Measurements from ENCODE around the gene POR. TPM values are rescaled to one million over a fixed set of nuclear protein-coding genes. Genes with fewer than 3 reads are reported as not detected.

POR gene
- total and polyA plus RNA-seq, 2 of the 13 experiments (the other 11 are each of a cell fraction or from before 2014, with no cell fraction given), result 145 to 266 TPM

DNA sequence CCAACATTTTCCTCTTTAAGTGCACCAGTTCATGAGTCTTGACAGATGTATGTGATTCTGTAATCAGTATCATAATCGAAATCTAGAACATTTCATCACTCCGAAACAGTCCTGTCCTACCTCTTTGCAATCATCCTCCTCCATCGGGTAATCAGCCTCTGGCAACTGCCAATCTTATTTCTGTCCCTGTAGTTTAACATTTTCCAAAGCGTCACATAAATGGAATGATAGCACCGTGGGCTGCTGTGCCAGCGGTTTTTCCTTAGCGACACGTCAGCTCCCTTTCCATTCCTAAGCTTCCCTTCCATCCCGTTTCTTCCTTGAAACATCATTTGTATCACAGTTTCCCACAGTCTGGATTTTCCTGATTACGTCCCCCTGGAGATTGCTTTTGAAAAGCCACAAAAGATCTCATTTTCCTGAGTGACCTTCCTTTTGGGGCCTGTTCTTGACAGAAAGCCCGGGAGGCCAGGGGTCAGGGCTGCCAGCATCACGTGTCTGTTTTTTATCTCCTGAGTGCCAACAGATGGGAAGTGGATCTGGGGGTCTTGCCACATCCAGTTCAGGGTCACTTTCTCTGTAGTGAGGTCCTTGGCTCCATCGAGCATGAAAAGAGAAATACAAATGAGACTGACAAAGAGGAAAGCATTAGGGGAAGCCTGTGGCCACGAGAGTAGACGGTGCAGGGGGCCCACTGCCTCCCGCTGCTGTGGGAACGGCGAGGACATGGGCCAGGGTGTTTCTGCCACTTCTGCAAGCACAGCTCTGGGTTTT is 47.8 kb downstream of the POR start (continued):
- TF ChIP-seq, protein P1, sequence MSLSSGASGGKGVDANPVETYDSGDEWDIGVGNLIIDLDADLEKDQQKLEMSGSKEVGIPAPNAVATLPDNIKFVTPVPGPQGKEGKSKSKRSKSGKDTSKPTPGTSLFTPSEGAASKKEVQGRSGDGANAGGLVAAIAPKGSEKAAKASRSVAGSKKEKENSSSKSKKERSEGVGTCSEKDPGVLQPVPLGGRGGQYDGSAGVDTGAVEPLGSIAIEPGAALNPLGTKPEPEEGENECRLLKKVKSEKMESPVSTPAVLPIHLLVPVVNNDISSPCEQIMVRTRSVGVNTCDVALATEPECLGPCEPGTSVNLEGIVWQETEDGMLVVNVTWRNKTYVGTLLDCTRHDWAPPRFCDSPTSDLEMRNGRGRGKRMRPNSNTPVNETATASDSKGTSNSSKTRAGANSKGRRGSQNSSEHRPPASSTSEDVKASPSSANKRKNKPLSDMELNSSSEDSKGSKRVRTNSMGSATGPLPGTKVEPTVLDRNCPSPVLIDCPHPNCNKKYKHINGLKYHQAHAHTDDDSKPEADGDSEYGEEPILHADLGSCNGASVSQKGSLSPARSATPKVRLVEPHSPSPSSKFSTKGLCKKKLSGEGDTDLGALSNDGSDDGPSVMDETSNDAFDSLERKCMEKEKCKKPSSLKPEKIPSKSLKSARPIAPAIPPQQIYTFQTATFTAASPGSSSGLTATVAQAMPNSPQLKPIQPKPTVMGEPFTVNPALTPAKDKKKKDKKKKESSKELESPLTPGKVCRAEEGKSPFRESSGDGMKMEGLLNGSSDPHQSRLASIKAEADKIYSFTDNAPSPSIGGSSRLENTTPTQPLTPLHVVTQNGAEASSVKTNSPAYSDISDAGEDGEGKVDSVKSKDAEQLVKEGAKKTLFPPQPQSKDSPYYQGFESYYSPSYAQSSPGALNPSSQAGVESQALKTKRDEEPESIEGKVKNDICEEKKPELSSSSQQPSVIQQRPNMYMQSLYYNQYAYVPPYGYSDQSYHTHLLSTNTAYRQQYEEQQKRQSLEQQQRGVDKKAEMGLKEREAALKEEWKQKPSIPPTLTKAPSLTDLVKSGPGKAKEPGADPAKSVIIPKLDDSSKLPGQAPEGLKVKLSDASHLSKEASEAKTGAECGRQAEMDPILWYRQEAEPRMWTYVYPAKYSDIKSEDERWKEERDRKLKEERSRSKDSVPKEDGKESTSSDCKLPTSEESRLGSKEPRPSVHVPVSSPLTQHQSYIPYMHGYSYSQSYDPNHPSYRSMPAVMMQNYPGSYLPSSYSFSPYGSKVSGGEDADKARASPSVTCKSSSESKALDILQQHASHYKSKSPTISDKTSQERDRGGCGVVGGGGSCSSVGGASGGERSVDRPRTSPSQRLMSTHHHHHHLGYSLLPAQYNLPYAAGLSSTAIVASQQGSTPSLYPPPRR (CRISPR knock-in tag; IDR thresholded peaks at IDR 0.05; ENCODE audit: borderline replicate concordance), result peak; percentile 79; the same call in 1 of the 2 replicates
- TF ChIP-seq ZNF331 (CRISPR knock-in tag; IDR thresholded peaks at IDR 0.05) (no peak), ZNF776 (CRISPR knock-in tag; IDR thresholded peaks at IDR 0.05) (no peak), REXO4 (CRISPR knock-in tag; IDR thresholded peaks at IDR 0.05; ENCODE audit: borderline replicate concordance) (no peak), PAWR (CRISPR knock-in tag; IDR thresholded peaks at IDR 0.05; ENCODE audit: borderline replicate concordance) (no peak), NR1H2 (CRISPR knock-in tag; IDR thresholded peaks at IDR 0.05; ENCODE audit: borderline replicate concordance, low read depth) (no peak), ZNF547 (CRISPR knock-in tag; IDR thresholded peaks at IDR 0.05) (no peak), FOXA1 (IDR thresholded peaks at IDR 0.05) (no peak), FOXA1 (CRISPR knock-in tag; IDR thresholded peaks at IDR 0.05) (no peak), ZNF232 (CRISPR knock-in tag; IDR thresholded peaks at IDR 0.05; ENCODE audit: borderline replicate concordance) (no peak), HDAC6 (IDR thresholded peaks at IDR 0.05; ENCODE audit: low read depth, low read length) (no peak), HIVEP1 (CRISPR knock-in tag; IDR thresholded peaks at IDR 0.05) (0 out of 2 replicates have a peak, but pooled peaks have one; percentile 63), NFIB (CRISPR knock-in tag; IDR thresholded peaks at IDR 0.05; ENCODE audit: borderline replicate concordance) (no peak), ZNF670 (CRISPR knock-in tag; IDR thresholded peaks at IDR 0.05; ENCODE audit: borderline replicate concordance) (no peak), MIXL1 (CRISPR knock-in tag; IDR thresholded peaks at IDR 0.05) (no peak), HNF4A (CRISPR knock-in tag; IDR thresholded peaks at IDR 0.05) (peak; percentile 89), ZNF605 (CRISPR knock-in tag; IDR thresholded peaks at IDR 0.05) (0 out of 2 replicates have a peak, but pooled peaks have one; percentile 23), CREM (IDR thresholded peaks at IDR 0.05) (peak; percentile 58; the same call in 1 of the 2 replicates), CREM (CRISPR knock-in tag; IDR thresholded peaks at IDR 0.05) (no peak), NONO (IDR thresholded peaks at IDR 0.05) (no peak), NONO (CRISPR knock-in tag; conservative IDR thresholded peaks at IDR 0.05) (peak; percentile 68), ZNF724P (CRISPR knock-in tag; IDR thresholded peaks at IDR 0.05; ENCODE audit: borderline replicate concordance) (peak; percentile 57; the same call in 1 of the 2 replicates)
- TF ChIP-seq, protein P2, sequence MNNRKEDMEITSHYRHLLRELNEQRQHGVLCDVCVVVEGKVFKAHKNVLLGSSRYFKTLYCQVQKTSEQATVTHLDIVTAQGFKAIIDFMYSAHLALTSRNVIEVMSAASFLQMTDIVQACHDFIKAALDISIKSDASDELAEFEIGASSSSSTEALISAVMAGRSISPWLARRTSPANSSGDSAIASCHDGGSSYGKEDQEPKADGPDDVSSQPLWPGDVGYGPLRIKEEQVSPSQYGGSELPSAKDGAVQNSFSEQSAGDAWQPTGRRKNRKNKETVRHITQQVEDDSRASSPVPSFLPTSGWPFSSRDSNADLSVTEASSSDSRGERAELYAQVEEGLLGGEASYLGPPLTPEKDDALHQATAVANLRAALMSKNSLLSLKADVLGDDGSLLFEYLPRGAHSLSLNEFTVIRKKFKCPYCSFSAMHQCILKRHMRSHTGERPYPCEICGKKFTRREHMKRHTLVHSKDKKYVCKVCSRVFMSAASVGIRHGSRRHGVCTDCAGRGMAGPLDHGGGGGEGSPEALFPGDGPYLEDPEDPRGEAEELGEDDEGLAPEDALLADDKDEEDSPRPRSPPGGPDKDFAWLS (CRISPR knock-in tag; IDR thresholded peaks at IDR 0.05; ENCODE audit: borderline replicate concordance), result no peak
- TF ChIP-seq, protein P3, sequence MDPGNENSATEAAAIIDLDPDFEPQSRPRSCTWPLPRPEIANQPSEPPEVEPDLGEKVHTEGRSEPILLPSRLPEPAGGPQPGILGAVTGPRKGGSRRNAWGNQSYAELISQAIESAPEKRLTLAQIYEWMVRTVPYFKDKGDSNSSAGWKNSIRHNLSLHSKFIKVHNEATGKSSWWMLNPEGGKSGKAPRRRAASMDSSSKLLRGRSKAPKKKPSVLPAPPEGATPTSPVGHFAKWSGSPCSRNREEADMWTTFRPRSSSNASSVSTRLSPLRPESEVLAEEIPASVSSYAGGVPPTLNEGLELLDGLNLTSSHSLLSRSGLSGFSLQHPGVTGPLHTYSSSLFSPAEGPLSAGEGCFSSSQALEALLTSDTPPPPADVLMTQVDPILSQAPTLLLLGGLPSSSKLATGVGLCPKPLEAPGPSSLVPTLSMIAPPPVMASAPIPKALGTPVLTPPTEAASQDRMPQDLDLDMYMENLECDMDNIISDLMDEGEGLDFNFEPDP (CRISPR knock-in tag; conservative IDR thresholded peaks at IDR 0.05), result no peak
